ENCODE measurements around the gene LHFPL2.

The LHFPL2 gene

GRCh38 chr5:78618303-78618702, 30.3 kb downstream of the LHFPL2 start:
- peaks cover 71% of the 10 kb centered on the region for H3K79me2 ChIP-seq (ENCODE audit: insufficient read depth, low read length)
- no peaks in the 10 kb centered on the region for H3K9me3 ChIP-seq (ENCODE audit: insufficient read depth, low read length)
- H4K20me1 ChIP-seq (ENCODE audit: low read depth, low read length) = 0 out of 2 replicates have a peak, but pooled peaks cover 4% of the 10 kb centered on the region
- no peaks in the 10 kb centered on the region for H3K27me3 ChIP-seq (ENCODE audit: low read length)
- H3K36me3 ChIP-seq (ENCODE audit: low read length) = peaks cover 30% of the 10 kb centered on the region
- H3F3A ChIP-seq (ENCODE audit: insufficient read depth) = peaks cover 4% of the 10 kb centered on the region; the same call in 1 of the 2 replicates
- no peak overlapping the region for H3K4me3 ChIP-seq (ENCODE audit: insufficient read depth, low read length, poor library complexity, severe bottlenecking)
- H2AFZ ChIP-seq (ENCODE audit: low read depth, low read length, severe bottlenecking) = no peak overlapping the region
- no peak overlapping the region for H3K9ac ChIP-seq (ENCODE audit: low read length)
- no peak overlapping the region for H3K4me2 ChIP-seq (ENCODE audit: low read depth, low read length, poor library complexity, severe bottlenecking)
- TF ChIP-seq, protein P1, sequence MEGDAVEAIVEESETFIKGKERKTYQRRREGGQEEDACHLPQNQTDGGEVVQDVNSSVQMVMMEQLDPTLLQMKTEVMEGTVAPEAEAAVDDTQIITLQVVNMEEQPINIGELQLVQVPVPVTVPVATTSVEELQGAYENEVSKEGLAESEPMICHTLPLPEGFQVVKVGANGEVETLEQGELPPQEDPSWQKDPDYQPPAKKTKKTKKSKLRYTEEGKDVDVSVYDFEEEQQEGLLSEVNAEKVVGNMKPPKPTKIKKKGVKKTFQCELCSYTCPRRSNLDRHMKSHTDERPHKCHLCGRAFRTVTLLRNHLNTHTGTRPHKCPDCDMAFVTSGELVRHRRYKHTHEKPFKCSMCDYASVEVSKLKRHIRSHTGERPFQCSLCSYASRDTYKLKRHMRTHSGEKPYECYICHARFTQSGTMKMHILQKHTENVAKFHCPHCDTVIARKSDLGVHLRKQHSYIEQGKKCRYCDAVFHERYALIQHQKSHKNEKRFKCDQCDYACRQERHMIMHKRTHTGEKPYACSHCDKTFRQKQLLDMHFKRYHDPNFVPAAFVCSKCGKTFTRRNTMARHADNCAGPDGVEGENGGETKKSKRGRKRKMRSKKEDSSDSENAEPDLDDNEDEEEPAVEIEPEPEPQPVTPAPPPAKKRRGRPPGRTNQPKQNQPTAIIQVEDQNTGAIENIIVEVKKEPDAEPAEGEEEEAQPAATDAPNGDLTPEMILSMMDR (IDR thresholded peaks at IDR 0.05; ENCODE audit: insufficient read depth, low read length, poor library complexity, severe bottlenecking) = no peak
- no peak for TF ChIP-seq EZH2phosphoT487 (conservative IDR thresholded peaks at IDR 0.05; ENCODE audit: low read length)
- no peaks in the 10 kb centered on the region for H3K9me2 ChIP-seq (replicated peaks; ENCODE audit: insufficient read depth, low read length)
- H3K27ac ChIP-seq (ENCODE audit: low read depth, low read length) = no peak overlapping the region

DNA sequence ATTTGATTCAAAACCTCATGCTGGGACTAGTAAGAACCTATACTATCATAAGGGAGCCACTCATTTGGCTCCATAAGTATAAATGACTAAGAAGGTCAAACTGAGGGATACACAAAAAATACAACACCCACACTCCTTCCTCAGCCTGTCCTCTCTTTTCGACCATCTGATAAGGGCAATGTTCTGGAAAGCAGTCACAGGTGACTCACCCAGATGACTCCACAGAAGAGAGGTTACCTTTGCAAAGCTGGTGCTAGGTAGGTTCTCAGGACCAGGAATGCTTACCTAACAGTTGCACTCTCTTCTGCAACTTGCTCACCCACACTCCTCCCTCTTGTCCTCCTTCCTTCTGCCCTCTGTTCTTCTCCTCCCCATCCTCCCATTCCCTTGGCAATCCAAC, 32.9 kb downstream of the LHFPL2 start:
- Histone ChIP-seq H3K4me2 (ENCODE audit: low read depth, low read length, poor library complexity, severe bottlenecking) (no peak overlapping the region), H3K27ac (ENCODE audit: low read depth, low read length) (no peak overlapping the region), H4K20me1 (ENCODE audit: low read depth, low read length) (no peaks in the 10 kb centered on the region), H3K4me3 (ENCODE audit: insufficient read depth, low read length, poor library complexity, severe bottlenecking) (no peak overlapping the region), H3K9ac (ENCODE audit: low read length) (no peak overlapping the region), H3K27me3 (ENCODE audit: low read length) (no peaks in the 10 kb centered on the region), H3F3A (ENCODE audit: insufficient read depth) (no peaks in the 10 kb centered on the region), H3K9me2 (replicated peaks; ENCODE audit: insufficient read depth, low read length) (no peaks in the 10 kb centered on the region), H3K9me3 (ENCODE audit: insufficient read depth, low read length) (no peaks in the 10 kb centered on the region), H3K79me2 (ENCODE audit: insufficient read depth, low read length) (peaks cover 74% of the 10 kb centered on the region), H3K36me3 (ENCODE audit: low read length) (peaks cover 8% of the 10 kb centered on the region), H2AFZ (ENCODE audit: low read depth, low read length, severe bottlenecking) (no peak overlapping the region)
- TF ChIP-seq EZH2phosphoT487 (conservative IDR thresholded peaks at IDR 0.05; ENCODE audit: low read length) = no peak
- TF ChIP-seq, protein P1 (IDR thresholded peaks at IDR 0.05; ENCODE audit: insufficient read depth, low read length, poor library complexity, severe bottlenecking) = no peak

- Histone ChIP-seq H3K36me3 (ENCODE audit: low read length) (0 out of 2 replicates have a peak, but pooled peaks cover 5% of the 10 kb centered on the region), H3K4me2 (ENCODE audit: low read depth, low read length, poor library complexity, severe bottlenecking) (no peak overlapping the region), H3K4me3 (ENCODE audit: insufficient read depth, low read length, poor library complexity, severe bottlenecking) (no peak overlapping the region), H3K9ac (ENCODE audit: low read length) (no peak overlapping the region), H3F3A (ENCODE audit: insufficient read depth) (no peaks in the 10 kb centered on the region), H2AFZ (ENCODE audit: low read depth, low read length, severe bottlenecking) (no peak overlapping the region), H3K27ac (ENCODE audit: low read depth, low read length) (no peak overlapping the region), H3K27me3 (ENCODE audit: low read length) (no peaks in the 10 kb centered on the region), H4K20me1 (ENCODE audit: low read depth, low read length) (no peaks in the 10 kb centered on the region), H3K9me2 (replicated peaks; ENCODE audit: insufficient read depth, low read length) (no peaks in the 10 kb centered on the region), H3K79me2 (ENCODE audit: insufficient read depth, low read length) (peaks cover 78% of the 10 kb centered on the region), H3K9me3 (ENCODE audit: insufficient read depth, low read length) (no peaks in the 10 kb centered on the region)
- TF ChIP-seq, protein P1 (IDR thresholded peaks at IDR 0.05; ENCODE audit: insufficient read depth, low read length, poor library complexity, severe bottlenecking) = no peak
- no peak for TF ChIP-seq EZH2phosphoT487 (conservative IDR thresholded peaks at IDR 0.05; ENCODE audit: low read length)
These were observed 33.8 kb downstream of the LHFPL2 start for GRCh38 chr5:78614816-78615215.
